H1 (cell line): ENCODE data around the gene UCP2. TPM values are rescaled to one million over a fixed set of nuclear protein-coding genes. Genes with fewer than 3 reads are reported as not detected.

Experiments
- CTCF ChIA-PET: fragments of 300-600 bp; sonication (Branson Sonifier 250); formaldehyde crosslinking; loops from one replicate; lab custom pipeline; 2021; ENCODE audit not compliant: partially characterized antibody; lab: Charles Lee
- POLR2A ChIA-PET: fragments of 300-600 bp; sonication (Branson Sonifier 250); formaldehyde crosslinking; loops from one replicate; lab custom pipeline; 2021; ENCODE audit warnings: inconsistent platforms; ENCODE audit not compliant: partially characterized antibody; lab: Charles Lee
- DNase-seq, 2 experiments: peaks; one replicate each; pipeline versions ENCODE4 v3.0.0 to v3.0.0-alpha.2; 2010 to 2022; ENCODE audit warnings: low spot score in 2 of 2, low read depth in 1 of 2, mixed read lengths in 1 of 2
- FAIRE-seq: peaks from 2 replicates; lab custom pipeline; 2011; peaks lifted over from hg19 to GRCh38; lab: Jason Lieb, UNC
- H2AFZ ChIP-seq: 2 replicates; pipeline ENCODE4 v1.8.1; 2012; ENCODE audit warnings: low read length, inconsistent platforms
- H2AK5ac ChIP-seq: 2 replicates; pipeline ENCODE4 v1.6.1; 2013; ENCODE audit warnings: low read depth, low read length
- H2BK120ac ChIP-seq: replicated peaks from 2 replicates; pipeline ENCODE3; 2013; ENCODE audit warnings: low read depth, low read length, inconsistent platforms
- H2BK12ac ChIP-seq: 2 replicates; pipeline ENCODE4 v1.6.1; 2013; ENCODE audit warnings: low read depth, low read length
- H2BK15ac ChIP-seq: 2 replicates; pipeline ENCODE4 v1.6.1; 2013; ENCODE audit warnings: low read length
- H2BK20ac ChIP-seq: 2 replicates; pipeline ENCODE4 v1.6.1; 2013; ENCODE audit warnings: low read length
- H2BK5ac ChIP-seq: 2 replicates; pipeline ENCODE4 v1.6.1; 2013; ENCODE audit warnings: low read depth, low read length
- H3K14ac ChIP-seq: 2 replicates; pipeline ENCODE4 v1.6.1; 2013; ENCODE audit warnings: inconsistent platforms; ENCODE audit not compliant: insufficient read length
- H3K18ac ChIP-seq: 2 replicates; pipeline ENCODE4 v1.6.1; 2013; ENCODE audit warnings: low read length; ENCODE audit errors: extremely low read depth
- H3K23ac ChIP-seq: 2 replicates; pipeline ENCODE4 v1.6.1; 2013; ENCODE audit warnings: inconsistent platforms; ENCODE audit not compliant: insufficient read length
- H3K23me2 ChIP-seq: 2 replicates; pipeline ENCODE4 v1.6.1; 2013; ENCODE audit warnings: low read depth, low read length
- H3K27ac ChIP-seq: 2 replicates; pipeline ENCODE4 v1.6.1; 2011; ENCODE audit warnings: low read depth, low read length, inconsistent platforms
- H3K27me3 ChIP-seq, 4 experiments: replicated peaks in 1 of 4; 1 replicate in 1 of 4; 2 replicates in 3 of 4; pipeline versions ENCODE4 v1.6.1 to v1.8.1; 2011 to 2013; ENCODE audit warnings: low read length in 3 of 4, mild to moderate bottlenecking in 3 of 4, inconsistent platforms in 2 of 4, mixed read lengths in 2 of 4, moderate library complexity in 1 of 4; ENCODE audit not compliant: control insufficient read depth in 3 of 4, insufficient read depth in 3 of 4; ENCODE audit errors: extremely low read depth in 1 of 4
- H3K36me3 ChIP-seq, 4 experiments: 2 replicates each; pipeline versions ENCODE4 v1.6.1 to v1.8.1; 2011 to 2013; ENCODE audit warnings: mild to moderate bottlenecking in 4 of 4, low read length in 3 of 4, moderate library complexity in 2 of 4, control low read depth in 1 of 4, inconsistent platforms in 1 of 4; ENCODE audit not compliant: insufficient read depth in 4 of 4, control insufficient read depth in 2 of 4
- H3K4ac ChIP-seq: replicated peaks from 2 replicates; pipeline ENCODE3; 2013; ENCODE audit warnings: low read length, low read depth, mixed read lengths, inconsistent platforms; ENCODE audit not compliant: insufficient read length
- H3K4me1 ChIP-seq, 4 experiments: replicated peaks in 1 of 4; 1 replicate in 1 of 4; 2 replicates in 3 of 4; pipeline versions ENCODE4 v1.6.1 to v1.8.1; 2011 to 2013; ENCODE audit warnings: low read length in 3 of 4, inconsistent platforms in 2 of 4, mixed read lengths in 1 of 4; ENCODE audit not compliant: insufficient read depth in 4 of 4, control insufficient read depth in 3 of 4
- H3K4me2 ChIP-seq, 2 experiments: 2 replicates each; pipeline versions ENCODE4 v1.6.1 to v1.8.1; 2011 to 2013; ENCODE audit warnings: low read depth in 2 of 2, low read length in 2 of 2, control low read depth in 1 of 2, inconsistent platforms in 1 of 2, mild to moderate bottlenecking in 1 of 2; ENCODE audit not compliant: insufficient read depth in 1 of 2
- H3K4me3 ChIP-seq, 4 experiments: fragments of 200-600, 300-600 bp in 1 of 4; sonication (generic), shearing (Covaris generic), sonication (Bioruptor Twin) in 1 of 4; 2 replicates each; pipeline versions ENCODE4 v1.5.1 to v1.8.1; 2011 to 2016; ENCODE audit warnings: low read length in 4 of 4, low read depth in 3 of 4, control low read depth in 2 of 4, inconsistent platforms in 2 of 4, mild to moderate bottlenecking in 2 of 4, mixed read lengths in 1 of 4, moderate library complexity in 1 of 4; ENCODE audit not compliant: insufficient read depth in 2 of 4; ENCODE audit errors: extremely low read depth in 1 of 4
- H3K56ac ChIP-seq: replicated peaks from 2 replicates; pipeline ENCODE3; 2013; ENCODE audit warnings: low read depth, mild to moderate bottlenecking, mixed read lengths, low read length, inconsistent platforms; ENCODE audit not compliant: insufficient read length
- H3K79me1 ChIP-seq: 2 replicates; pipeline ENCODE4 v1.6.1; 2013; ENCODE audit warnings: low read depth, low read length, control low read depth
- H3K79me2 ChIP-seq, 2 experiments: 2 replicates each; pipeline versions ENCODE4 v1.6.1 to v1.8.1; 2012 to 2013; ENCODE audit warnings: low read length in 2 of 2, mild to moderate bottlenecking in 2 of 2, inconsistent platforms in 1 of 2; ENCODE audit not compliant: insufficient read depth in 2 of 2, control insufficient read depth in 1 of 2
- H3K9ac ChIP-seq, 4 experiments: replicated peaks in 1 of 4; 1 replicate in 1 of 4; 2 replicates in 3 of 4; pipeline versions ENCODE4 v1.6.1 to v1.8.1; 2011 to 2013; ENCODE audit warnings: low read depth in 3 of 4, low read length in 3 of 4, control low read depth in 2 of 4, mild to moderate bottlenecking in 2 of 4, moderate library complexity in 2 of 4, inconsistent platforms in 1 of 4; ENCODE audit errors: extremely low read depth in 1 of 4
- H3K9me3 ChIP-seq, 2 experiments: 2 replicates each; pipeline versions ENCODE4 v1.6.1 to v1.8.1; 2012 to 2013; ENCODE audit warnings: mild to moderate bottlenecking in 2 of 2, moderate library complexity in 2 of 2, control low read depth in 1 of 2, inconsistent platforms in 1 of 2, low read depth in 1 of 2, low read length in 1 of 2, mixed read lengths in 1 of 2; ENCODE audit not compliant: insufficient read depth in 2 of 2
- H4K20me1 ChIP-seq, 2 experiments: replicated peaks in 1 of 2; 2 replicates each; pipeline versions ENCODE3 to v1.8.1; 2011 to 2013; ENCODE audit warnings: inconsistent platforms in 2 of 2, low read length in 2 of 2, mild to moderate bottlenecking in 1 of 2; ENCODE audit not compliant: insufficient read depth in 2 of 2, control insufficient read depth in 1 of 2
- H4K5ac ChIP-seq: 2 replicates; pipeline ENCODE4 v1.6.1; 2013; ENCODE audit warnings: low read length, low read depth, mixed read lengths, inconsistent platforms; ENCODE audit not compliant: insufficient read length
- H4K8ac ChIP-seq: 2 replicates; pipeline ENCODE4 v1.8.0; 2013; ENCODE audit warnings: mild to moderate bottlenecking, moderate library complexity, low read length, inconsistent platforms; ENCODE audit not compliant: insufficient read depth; ENCODE audit errors: extremely low read depth
- H4K91ac ChIP-seq: replicated peaks from 2 replicates; pipeline ENCODE3; 2013; ENCODE audit warnings: low read length, mixed read lengths, inconsistent platforms; ENCODE audit not compliant: insufficient read length
- CHD1 ChIP-seq: IDR thresholded peaks from 2 replicates; pipeline ENCODE4 v1.6.1; 2012; ENCODE audit warnings: low read depth, low read length, improper control_type of control experiment
- CREB1 ChIP-seq: IDR thresholded peaks from 2 replicates; pipeline ENCODE4 v1.6.1; 2012; ENCODE audit warnings: inconsistent platforms
- CTBP2 ChIP-seq: IDR thresholded peaks from 2 replicates; pipeline ENCODE4 v1.7.0; 2011; ENCODE audit warnings: borderline replicate concordance, mild to moderate bottlenecking, moderate library complexity, mixed read lengths, low read length; ENCODE audit not compliant: insufficient read depth, insufficient read length
- HDAC2 ChIP-seq, 2 experiments: fragments of 300-600 bp in 1 of 2; sonication (generic) in 1 of 2; IDR thresholded peaks; 2 replicates each; pipeline ENCODE4 v1.6.1; 2011 to 2012; ENCODE audit warnings: low read depth in 2 of 2, low read length in 2 of 2, mild to moderate bottlenecking in 2 of 2, moderate library complexity in 2 of 2, borderline replicate concordance in 1 of 2, inconsistent platforms in 1 of 2
- JUND ChIP-seq: IDR thresholded peaks from 2 replicates; pipeline ENCODE4 v1.6.1; 2011; ENCODE audit warnings: mild to moderate bottlenecking, improper control_type of control experiment, low read length
- KDM1A ChIP-seq: fragments of 200-600, 300-600 bp; sonication (generic); IDR thresholded peaks from 2 replicates; pipeline ENCODE4 v1.7.1; 2016; ENCODE audit warnings: mild to moderate bottlenecking, low read length, borderline replicate concordance
- RBBP5 ChIP-seq: IDR thresholded peaks from 2 replicates; pipeline ENCODE4 v1.7.1; 2012; ENCODE audit warnings: low read depth, mild to moderate bottlenecking, inconsistent platforms, low read length, moderate library complexity, borderline replicate concordance
- RXRA ChIP-seq: IDR thresholded peaks from 2 replicates; pipeline ENCODE4 v1.6.1; 2011; ENCODE audit warnings: low read depth, mild to moderate bottlenecking, low read length, moderate library complexity; ENCODE audit not compliant: insufficient read depth
- SP4 ChIP-seq: IDR thresholded peaks from 2 replicates; pipeline ENCODE4 v1.6.1; 2012; ENCODE audit warnings: low read length, inconsistent platforms
- TBP ChIP-seq: IDR thresholded peaks from 2 replicates; pipeline ENCODE4 v1.6.1; 2011; ENCODE audit warnings: low read depth, low read length, improper control_type of control experiment
- ZNF274 ChIP-seq: IDR thresholded peaks from 2 replicates; pipeline ENCODE4 v1.7.0; 2012; ENCODE audit warnings: low read length, borderline replicate concordance; ENCODE audit errors: extremely low read depth
- WGBS, 2 experiments: shearing (Covaris generic) in 1 of 2; methylation state at CpG; one replicate each; pipeline versions ENCODE4 v1.1.6 to v1.1.7; 2013 to 2015; ENCODE audit warnings: low lambda C conversion rate in 2 of 2, mixed read lengths in 2 of 2, inconsistent platforms in 1 of 2, low coverage in 1 of 2, missing lambda C conversion rate in 1 of 2; ENCODE audit not compliant: insufficient replicate concordance in 2 of 2, insufficient coverage in 1 of 2, insufficient read length in 1 of 2; ENCODE audit errors: extremely low coverage in 1 of 2, missing lambda C conversion rate in 1 of 2; 5-methylcytosine and 5-hydroxymethylcytosine counted together
- polyA plus RNA-seq, 7 experiments: library from polyadenylated mRNA; depleted of rRNA in 3 of 7; stranded (reverse) in 5 of 7; unstranded in 2 of 7; fragments of >200 nt in 5 of 7; fragments of 200-250 nt in 2 of 7; gene quantifications; 1 replicate in 5 of 7; 2 replicates in 1 of 7; 4 replicates in 1 of 7; pipeline versions ENCODE4 v1.2.1 to v1.2.3, GENCODE V29; 2011 to 2013; ENCODE audit warnings: missing spikeins in 2 of 7, mixed read lengths in 2 of 7
- total RNA-seq: library from RNA; stranded (reverse); fragmentation: NEBNext Ultra II Directional; extraction: Animal tissue kit (Norgen Biotek cat#: 25700); gene quantifications from 2 replicates; pipeline ENCODE4 v1.2.1, GENCODE V29; 2021
- TF ChIP-seq, protein P1 (sequence below), 3 experiments: IDR thresholded peaks; 1 replicate in 2 of 3; 2 replicates in 1 of 3; pipeline versions ENCODE4 v1.5.1 to v1.6.1; 2011; ENCODE audit warnings: low read length in 3 of 3, mild to moderate bottlenecking in 3 of 3, inconsistent platforms in 2 of 3, low read depth in 1 of 3, moderate library complexity in 1 of 3; ENCODE audit not compliant: insufficient read depth in 1 of 3; ENCODE audit errors: control extremely low read depth in 1 of 3

Gene UCP2
- total and polyA plus RNA-seq, 2 of the 8 experiments (the other 6 are each of a cell fraction or from before 2014, with no cell fraction given) = 46.2 to 55.2 TPM

- no peak overlapping the region for H2BK5ac ChIP-seq
- no peaks in the 10 kb centered on the region for H3K4me1 ChIP-seq
- H2BK120ac ChIP-seq = no peak overlapping the region
- H2BK20ac ChIP-seq = no peak overlapping the region
- H3K36me3 ChIP-seq = no peaks in the 10 kb centered on the region; a peak in 1 of 8 replicates
- POLR2A ChIA-PET = interaction anchor here (1.5 to 1.6 kb wide), 2 partner anchors 13 to 215 kb away, joined by 4 read pairs; no protein-coding TSS in a partner anchor
- H3K14ac ChIP-seq = no peak overlapping the region
- CTCF ChIA-PET = interaction anchor here (1.3 to 1.6 kb wide), 2 partner anchors 14 to 19 kb away, joined by 5 to 7 read pairs; no protein-coding TSS in a partner anchor
- no peak overlapping the region for H2AFZ ChIP-seq
- H2BK15ac ChIP-seq = no peak overlapping the region
- H3K79me1 ChIP-seq = no peaks in the 10 kb centered on the region
- H3K9ac ChIP-seq = no peak overlapping the region
- no peak overlapping the region for H4K8ac ChIP-seq
- no peak overlapping the region for H4K91ac ChIP-seq
- FAIRE-seq (no peak), DNase-seq (no peak)
- H3K9me3 ChIP-seq = peaks cover 18 to 25% of the 10 kb centered on the region in 2 experiments; a peak in 3 of 4 replicates
- H3K27ac ChIP-seq = no peak overlapping the region
- no peaks in the 10 kb centered on the region for H4K20me1 ChIP-seq
- no peak overlapping the region for H3K4me2 ChIP-seq
- no peak overlapping the region for H2AK5ac ChIP-seq
- no peak overlapping the region for H3K4me3 ChIP-seq
- WGBS, 2 experiments = 90% methylated on average over 10 of the region's 10 CpGs; no CpG with 5 or more reads in 1 of the 2 experiments
- no peaks in the 10 kb centered on the region for H3K27me3 ChIP-seq
- no peak overlapping the region for H3K4ac ChIP-seq
- H3K18ac ChIP-seq = no peak overlapping the region
- no peaks in the 10 kb centered on the region for H3K23me2 ChIP-seq
- H4K5ac ChIP-seq = no peak overlapping the region
- no peak overlapping the region for H3K23ac ChIP-seq
- no peaks in the 10 kb centered on the region for H3K79me2 ChIP-seq
- no peak overlapping the region for H2BK12ac ChIP-seq
- no peak overlapping the region for H3K56ac ChIP-seq
- TF ChIP-seq SP4 (no peak), RXRA (no peak), HDAC2 (IDR thresholded peaks at IDR 0.05; ENCODE audit: borderline replicate concordance in 1 of 2, low read depth in 2 of 2, low read length in 2 of 2) (no peak), CHD1 (no peak), KDM1A (no peak), JUND (no peak), ZNF274 (no peak), TBP (no peak), RBBP5 (no peak), CTBP2 (no peak), CREB1 (no peak)
- TF ChIP-seq, protein P1, sequence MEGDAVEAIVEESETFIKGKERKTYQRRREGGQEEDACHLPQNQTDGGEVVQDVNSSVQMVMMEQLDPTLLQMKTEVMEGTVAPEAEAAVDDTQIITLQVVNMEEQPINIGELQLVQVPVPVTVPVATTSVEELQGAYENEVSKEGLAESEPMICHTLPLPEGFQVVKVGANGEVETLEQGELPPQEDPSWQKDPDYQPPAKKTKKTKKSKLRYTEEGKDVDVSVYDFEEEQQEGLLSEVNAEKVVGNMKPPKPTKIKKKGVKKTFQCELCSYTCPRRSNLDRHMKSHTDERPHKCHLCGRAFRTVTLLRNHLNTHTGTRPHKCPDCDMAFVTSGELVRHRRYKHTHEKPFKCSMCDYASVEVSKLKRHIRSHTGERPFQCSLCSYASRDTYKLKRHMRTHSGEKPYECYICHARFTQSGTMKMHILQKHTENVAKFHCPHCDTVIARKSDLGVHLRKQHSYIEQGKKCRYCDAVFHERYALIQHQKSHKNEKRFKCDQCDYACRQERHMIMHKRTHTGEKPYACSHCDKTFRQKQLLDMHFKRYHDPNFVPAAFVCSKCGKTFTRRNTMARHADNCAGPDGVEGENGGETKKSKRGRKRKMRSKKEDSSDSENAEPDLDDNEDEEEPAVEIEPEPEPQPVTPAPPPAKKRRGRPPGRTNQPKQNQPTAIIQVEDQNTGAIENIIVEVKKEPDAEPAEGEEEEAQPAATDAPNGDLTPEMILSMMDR (IDR thresholded peaks at IDR 0.05; ENCODE audit: control extremely low read depth in 1 of 3, insufficient read depth in 1 of 3, low read depth in 1 of 3, low read length in 3 of 3) = no peak
Observed at GRCh38 chr11:73944901-73945300, 37.7 kb downstream of the UCP2 start.
